NB4 (cell line): ENCODE results near the gene NAA20.

Experiments used
- DNase-seq: peaks from one replicate; pipeline ENCODE4 v3.0.0; 2010; ENCODE audit warnings: low read depth
- H3K4me3 ChIP-seq: one replicate; pipeline ENCODE4 v1.5.1; 2011; ENCODE audit warnings: mild to moderate bottlenecking, low read depth, low read length, moderate library complexity
- MYC ChIP-seq: IDR thresholded peaks from 2 replicates; pipeline ENCODE4 v1.6.1; 2011; ENCODE audit warnings: low read depth, low read length
- POLR2A ChIP-seq: IDR thresholded peaks from 2 replicates; pipeline ENCODE4 v1.6.1; 2011; ENCODE audit warnings: mild to moderate bottlenecking; ENCODE audit not compliant: insufficient read length; ENCODE audit errors: extremely low read depth
- TF ChIP-seq, protein P1 (sequence below): IDR thresholded peaks from one replicate; pipeline ENCODE4 v1.5.1; 2012; ENCODE audit warnings: low read depth, low read length
- TF ChIP-seq, protein P2 (sequence below): IDR thresholded peaks from 2 replicates; pipeline ENCODE4 v1.6.1; 2011; ENCODE audit warnings: low read depth, low read length

Gene NAA20

DNA sequence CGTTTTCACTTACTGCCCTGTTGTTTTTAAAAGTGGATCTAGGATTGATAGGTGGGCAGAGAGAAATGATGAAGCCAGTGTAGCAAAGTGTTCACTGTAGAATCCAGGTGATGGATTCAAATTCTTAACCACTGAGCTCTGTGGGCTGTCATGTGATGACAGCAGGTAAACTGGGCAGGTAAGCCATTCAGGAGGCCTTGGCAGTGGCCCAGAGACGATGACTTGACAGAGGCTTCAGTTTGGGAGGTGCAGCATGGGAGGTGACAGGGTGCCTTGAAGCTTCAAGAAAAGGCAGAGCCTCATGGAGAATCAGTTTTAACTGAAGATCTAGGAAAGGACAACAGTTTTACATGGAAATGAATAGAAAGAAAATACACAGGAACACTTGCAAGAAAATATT, 2.0 kb downstream of the NAA20 start:
- DNase-seq = no peak
- TF ChIP-seq MYC (no peak), POLR2A (no peak)
- TF ChIP-seq, protein P1, sequence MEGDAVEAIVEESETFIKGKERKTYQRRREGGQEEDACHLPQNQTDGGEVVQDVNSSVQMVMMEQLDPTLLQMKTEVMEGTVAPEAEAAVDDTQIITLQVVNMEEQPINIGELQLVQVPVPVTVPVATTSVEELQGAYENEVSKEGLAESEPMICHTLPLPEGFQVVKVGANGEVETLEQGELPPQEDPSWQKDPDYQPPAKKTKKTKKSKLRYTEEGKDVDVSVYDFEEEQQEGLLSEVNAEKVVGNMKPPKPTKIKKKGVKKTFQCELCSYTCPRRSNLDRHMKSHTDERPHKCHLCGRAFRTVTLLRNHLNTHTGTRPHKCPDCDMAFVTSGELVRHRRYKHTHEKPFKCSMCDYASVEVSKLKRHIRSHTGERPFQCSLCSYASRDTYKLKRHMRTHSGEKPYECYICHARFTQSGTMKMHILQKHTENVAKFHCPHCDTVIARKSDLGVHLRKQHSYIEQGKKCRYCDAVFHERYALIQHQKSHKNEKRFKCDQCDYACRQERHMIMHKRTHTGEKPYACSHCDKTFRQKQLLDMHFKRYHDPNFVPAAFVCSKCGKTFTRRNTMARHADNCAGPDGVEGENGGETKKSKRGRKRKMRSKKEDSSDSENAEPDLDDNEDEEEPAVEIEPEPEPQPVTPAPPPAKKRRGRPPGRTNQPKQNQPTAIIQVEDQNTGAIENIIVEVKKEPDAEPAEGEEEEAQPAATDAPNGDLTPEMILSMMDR = no peak
- TF ChIP-seq, protein P2, sequence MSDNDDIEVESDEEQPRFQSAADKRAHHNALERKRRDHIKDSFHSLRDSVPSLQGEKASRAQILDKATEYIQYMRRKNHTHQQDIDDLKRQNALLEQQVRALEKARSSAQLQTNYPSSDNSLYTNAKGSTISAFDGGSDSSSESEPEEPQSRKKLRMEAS = no peak
- H3K4me3 ChIP-seq = peak overlapping the region; percentile 84

DNA sequence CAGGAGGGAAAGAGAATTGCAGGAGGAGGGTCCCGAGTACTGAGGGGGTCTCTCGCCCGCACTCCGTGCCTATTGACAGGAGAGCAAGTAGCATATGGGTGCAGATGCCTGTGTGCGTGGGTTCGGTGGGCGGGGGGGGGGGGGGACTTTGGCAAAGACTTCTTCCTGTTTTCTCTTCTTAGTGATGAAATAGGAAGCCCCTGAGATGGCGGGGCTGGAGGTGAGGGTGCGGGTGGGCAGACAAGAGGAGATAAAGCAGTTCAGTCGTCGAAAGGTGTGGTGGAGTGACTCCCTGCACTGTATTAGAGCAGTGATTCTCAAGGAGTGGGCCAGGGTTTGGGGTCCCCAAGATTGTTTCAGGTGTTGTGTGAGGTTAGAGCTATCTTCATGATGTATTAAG, 3.7 kb downstream of the NAA20 start:
- TF ChIP-seq, protein P2 = no peak
- H3K4me3 ChIP-seq = peak overlapping the region; percentile 84
- peak; percentile 19 for DNase-seq

DNA sequence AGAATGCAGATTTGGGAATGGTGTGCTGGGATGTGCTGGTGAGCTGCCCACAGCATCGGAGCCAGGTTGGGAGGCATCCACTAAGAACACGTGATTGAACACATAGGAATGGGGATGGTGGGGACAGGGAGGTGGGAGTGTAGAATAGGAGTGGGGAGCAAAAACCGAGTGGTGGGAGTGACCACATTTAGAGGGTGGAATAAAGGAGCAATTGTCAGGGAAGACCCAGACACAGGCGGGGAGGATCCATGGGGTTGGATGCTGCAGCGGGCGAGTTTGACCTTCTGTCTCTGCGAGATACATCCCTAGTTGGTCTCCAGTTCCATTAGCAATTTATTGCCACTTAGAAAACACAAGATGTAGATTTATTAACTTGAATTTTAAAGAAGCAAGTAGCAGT, 4.7 kb downstream of the NAA20 start:
- no peak for DNase-seq
- H3K4me3 ChIP-seq = no peak overlapping the region

DNA sequence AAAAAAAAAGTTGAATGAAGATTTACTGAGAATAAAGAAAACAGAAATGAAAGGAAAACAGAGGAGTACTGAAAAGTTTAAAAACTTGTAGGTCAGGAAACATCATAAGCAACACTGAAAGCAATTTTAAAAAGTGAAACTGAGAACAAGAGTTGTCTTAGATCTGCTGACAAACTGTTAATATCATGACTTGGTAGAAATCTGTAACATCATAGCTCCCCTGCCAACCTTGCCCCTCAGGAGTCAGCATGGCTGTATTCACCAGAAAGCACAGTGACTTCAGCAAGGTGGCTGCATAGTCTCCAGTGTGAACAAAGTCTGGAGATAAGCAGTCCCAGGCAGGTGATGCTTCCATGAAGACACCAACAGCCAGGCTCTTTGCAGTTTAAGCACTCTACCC, 5.3 kb downstream of the NAA20 start:
- TF ChIP-seq MYC (no peak), POLR2A (no peak)
- TF ChIP-seq, protein P2 = no peak
- TF ChIP-seq, protein P1 = no peak
- no peak for DNase-seq
- no peak overlapping the region for H3K4me3 ChIP-seq

More for the DNA sequence above, 4.7 kb downstream of the NAA20 start:
- TF ChIP-seq, protein P1 = no peak
- TF ChIP-seq MYC (no peak), POLR2A (no peak)
- TF ChIP-seq, protein P2 = no peak

DNA sequence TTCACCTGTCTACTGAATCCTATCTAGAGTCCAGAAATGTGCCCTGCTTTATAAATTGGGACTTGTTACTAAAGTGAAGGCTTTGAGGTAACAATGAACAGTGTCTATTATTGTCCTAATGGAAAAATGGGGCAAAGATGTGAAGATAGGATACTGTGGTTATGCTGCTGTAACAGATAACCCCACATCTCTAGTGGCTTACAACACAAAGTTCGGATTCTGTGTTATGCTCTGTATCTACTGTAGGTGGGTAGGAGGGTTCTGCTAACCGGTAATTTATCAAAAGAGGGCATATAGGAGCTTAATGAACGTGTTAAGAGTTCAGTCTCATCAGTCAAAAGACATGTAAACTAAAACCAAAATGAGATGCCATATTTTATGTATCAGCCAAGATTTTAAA, 6.2 kb downstream of the NAA20 start:
- no peak overlapping the region for H3K4me3 ChIP-seq
- TF ChIP-seq, protein P2 = no peak
- TF ChIP-seq, protein P1 = no peak
- no peak for TF ChIP-seq MYC
- no peak for TF ChIP-seq POLR2A
- no peak for DNase-seq

- no peak for DNase-seq
- no peak overlapping the region for H3K4me3 ChIP-seq
- no peak for TF ChIP-seq MYC
- TF ChIP-seq, protein P2 = no peak
- TF ChIP-seq POLR2A = no peak
- TF ChIP-seq, protein P1 = no peak
Observed at GRCh38 chr20:20024942-20025341, 7.8 kb downstream of the NAA20 start.
